ENCODE data around the gene PLSCR4.

- TF ChIP-seq CTCF (IDR thresholded peaks at IDR 0.05) (no peak), POLR2A (IDR thresholded peaks at IDR 0.05) (no peak)
Observed at GRCh38 chr3:146273721-146274407, 23.0 kb upstream of the PLSCR4 start.

Data from heart left ventricle (tissue), 13 donors.